OCI-LY3 (cell line): ENCODE results near the gene PTPRM.

Experiments
- H2AFZ ChIP-seq: fragments of 200-600, 300-600 bp; shearing (Covaris generic); 2 replicates; pipeline ENCODE4 v1.6.0; 2014; ENCODE audit warnings: antibody characterized with exemption, low read depth, low read length
- H3K27ac ChIP-seq: fragments of 200-600, 300-600 bp; sonication (generic); 2 replicates; pipeline ENCODE4 v1.5.1; 2014; ENCODE audit warnings: mild to moderate bottlenecking, low read length, moderate library complexity, mixed read lengths
- H3K27me3 ChIP-seq: fragments of 200-600, 300-600 bp; sonication (generic); 2 replicates; pipeline ENCODE4 v1.6.1; 2014; ENCODE audit warnings: low read depth, low read length, mixed read lengths
- H3K36me3 ChIP-seq: fragments of 200-600, 300-600 bp; sonication (generic); replicated peaks from 2 replicates; pipeline ENCODE3; 2014; ENCODE audit warnings: low read depth, low read length, mixed read lengths
- H3K4me1 ChIP-seq: fragments of 300-600, 200-600 bp; sonication (generic); 2 replicates; pipeline ENCODE4 v1.6.1; 2014; ENCODE audit warnings: low read length, mixed read lengths
- H3K4me2 ChIP-seq: fragments of 200-600, 300-600 bp; sonication (generic); 2 replicates; pipeline ENCODE4 v1.6.1; 2014; ENCODE audit warnings: low read length, mixed read lengths
- H3K4me3 ChIP-seq: fragments of 300-600, 200-600 bp; sonication (generic); 2 replicates; pipeline ENCODE4 v1.5.1; 2014; ENCODE audit warnings: antibody characterized with exemption, mild to moderate bottlenecking, low read length, moderate library complexity
- H3K79me2 ChIP-seq: fragments of 300-600, 200-600 bp; shearing (Covaris generic); 2 replicates; pipeline ENCODE4 v1.6.1; 2014; ENCODE audit warnings: mild to moderate bottlenecking, low read length, mixed read lengths
- H3K9ac ChIP-seq: fragments of 300-600, 200-600 bp; shearing (Covaris generic); 2 replicates; pipeline ENCODE4 v1.6.0; 2014; ENCODE audit warnings: mild to moderate bottlenecking, low read length, moderate library complexity
- H3K9me3 ChIP-seq: fragments of 200-600, 300-600 bp; shearing (Covaris generic); 2 replicates; pipeline ENCODE4 v1.6.1; 2014; ENCODE audit warnings: low read length, mixed read lengths; ENCODE audit not compliant: insufficient read depth
- H4K20me1 ChIP-seq: fragments of 200-600, 300-600 bp; sonication (generic); 2 replicates; pipeline ENCODE4 v1.6.1; 2016; ENCODE audit warnings: low read length, mixed read lengths; ENCODE audit not compliant: insufficient read depth
- EZH2phosphoT487 ChIP-seq: fragments of 200-600 bp; shearing (Covaris generic); IDR thresholded peaks from 2 replicates; pipeline ENCODE4 v1.6.1; 2018; ENCODE audit warnings: antibody characterized with exemption, mixed run types, low read depth
- TF ChIP-seq, protein P1 (sequence below): fragments of 200-600, 300-600 bp; sonication (generic); IDR thresholded peaks from 2 replicates; pipeline ENCODE4 v1.5.1; 2014; ENCODE audit warnings: antibody characterized with exemption, low read length, low read depth

The PTPRM gene

DNA sequence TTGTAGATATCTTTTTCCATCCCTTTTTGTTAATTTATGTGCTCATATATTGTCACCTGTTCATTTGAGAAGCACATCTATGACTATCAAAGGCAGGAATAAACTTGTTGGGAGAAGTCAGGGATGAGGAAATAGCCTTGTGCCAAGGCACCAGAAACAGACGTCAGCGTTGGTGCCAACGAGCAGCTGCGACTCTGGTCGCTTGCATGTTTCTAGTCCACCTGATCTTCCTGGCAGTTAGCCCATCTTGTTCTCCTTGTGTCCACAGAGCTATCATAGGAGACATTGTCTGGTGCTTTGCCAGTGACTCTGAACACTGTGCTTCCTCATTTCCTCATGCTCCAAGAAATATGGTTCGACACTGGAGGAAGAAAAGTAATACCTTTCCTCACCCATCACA is 374.4 kb downstream of the PTPRM start:
- Histone ChIP-seq H4K20me1 (no peaks in the 10 kb centered on the region), H3K4me1 (no peaks in the 10 kb centered on the region), H3K9me3 (no peaks in the 10 kb centered on the region), H3K27ac (no peak overlapping the region), H3K4me2 (no peak overlapping the region), H3K36me3 (no peaks in the 10 kb centered on the region), H3K27me3 (no peaks in the 10 kb centered on the region), H3K9ac (no peak overlapping the region), H2AFZ (no peak overlapping the region), H3K79me2 (no peaks in the 10 kb centered on the region), H3K4me3 (no peak overlapping the region)
- TF ChIP-seq, protein P1, sequence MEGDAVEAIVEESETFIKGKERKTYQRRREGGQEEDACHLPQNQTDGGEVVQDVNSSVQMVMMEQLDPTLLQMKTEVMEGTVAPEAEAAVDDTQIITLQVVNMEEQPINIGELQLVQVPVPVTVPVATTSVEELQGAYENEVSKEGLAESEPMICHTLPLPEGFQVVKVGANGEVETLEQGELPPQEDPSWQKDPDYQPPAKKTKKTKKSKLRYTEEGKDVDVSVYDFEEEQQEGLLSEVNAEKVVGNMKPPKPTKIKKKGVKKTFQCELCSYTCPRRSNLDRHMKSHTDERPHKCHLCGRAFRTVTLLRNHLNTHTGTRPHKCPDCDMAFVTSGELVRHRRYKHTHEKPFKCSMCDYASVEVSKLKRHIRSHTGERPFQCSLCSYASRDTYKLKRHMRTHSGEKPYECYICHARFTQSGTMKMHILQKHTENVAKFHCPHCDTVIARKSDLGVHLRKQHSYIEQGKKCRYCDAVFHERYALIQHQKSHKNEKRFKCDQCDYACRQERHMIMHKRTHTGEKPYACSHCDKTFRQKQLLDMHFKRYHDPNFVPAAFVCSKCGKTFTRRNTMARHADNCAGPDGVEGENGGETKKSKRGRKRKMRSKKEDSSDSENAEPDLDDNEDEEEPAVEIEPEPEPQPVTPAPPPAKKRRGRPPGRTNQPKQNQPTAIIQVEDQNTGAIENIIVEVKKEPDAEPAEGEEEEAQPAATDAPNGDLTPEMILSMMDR = no peak
- no peak for TF ChIP-seq EZH2phosphoT487

DNA sequence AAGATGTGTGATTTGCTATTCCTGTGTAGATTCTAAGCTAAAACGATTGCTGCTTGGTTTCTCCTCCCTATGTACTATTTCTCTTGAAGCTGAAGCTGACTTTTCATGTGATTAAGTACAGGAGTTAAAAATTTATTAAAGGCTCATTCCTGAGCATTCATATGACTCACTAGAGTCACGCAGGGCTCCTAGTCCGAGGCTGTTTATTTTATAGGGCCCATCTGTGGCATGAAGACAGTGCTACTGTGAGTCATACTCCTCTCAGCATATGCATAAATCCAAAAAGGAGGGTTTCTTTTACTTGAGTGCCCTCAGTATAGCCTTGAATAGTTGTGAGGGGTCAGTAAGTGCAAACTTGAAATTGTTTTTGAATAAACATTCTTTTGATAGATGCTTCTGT is 378.8 kb downstream of the PTPRM start:
- no peaks in the 10 kb centered on the region for H3K4me1 ChIP-seq
- no peak overlapping the region for H3K4me3 ChIP-seq
- no peak overlapping the region for H3K27ac ChIP-seq
- no peak overlapping the region for H2AFZ ChIP-seq
- no peaks in the 10 kb centered on the region for H4K20me1 ChIP-seq
- H3K9me3 ChIP-seq = no peaks in the 10 kb centered on the region
- TF ChIP-seq, protein P1 = no peak
- no peak for TF ChIP-seq EZH2phosphoT487
- no peaks in the 10 kb centered on the region for H3K36me3 ChIP-seq
- H3K9ac ChIP-seq = no peak overlapping the region
- no peak overlapping the region for H3K4me2 ChIP-seq
- no peaks in the 10 kb centered on the region for H3K27me3 ChIP-seq
- no peaks in the 10 kb centered on the region for H3K79me2 ChIP-seq

DNA sequence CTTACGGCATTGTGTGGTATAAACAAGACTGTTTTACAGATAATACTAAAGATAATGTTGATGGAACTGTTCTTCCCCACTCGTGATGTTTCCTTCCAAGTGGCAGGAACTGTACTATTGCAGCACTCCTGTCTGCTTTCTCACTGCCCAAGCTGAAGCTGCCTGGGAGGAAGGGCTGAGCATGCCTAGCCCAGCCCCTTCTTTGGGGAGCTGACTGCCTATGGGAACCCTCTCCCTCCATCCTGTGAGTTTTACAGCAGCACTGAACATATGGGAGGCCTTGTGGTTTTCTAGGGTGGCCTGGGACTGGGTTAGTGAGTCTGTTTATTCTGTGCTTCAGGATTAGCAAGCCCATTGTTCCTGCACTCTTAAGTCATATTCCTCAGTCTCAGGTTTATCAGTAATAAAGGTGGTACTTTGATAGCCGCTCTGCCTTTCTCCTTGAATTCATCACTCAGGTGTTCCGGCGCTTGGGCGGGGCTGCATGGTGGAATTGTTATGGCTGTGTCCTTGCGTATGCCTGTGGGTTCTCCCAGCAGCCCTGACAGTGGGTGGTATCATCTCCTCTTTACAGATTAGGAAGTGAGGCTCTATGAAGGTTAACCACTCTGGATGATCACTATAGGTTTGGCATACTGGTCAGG is 379.7 kb downstream of the PTPRM start:
- Histone ChIP-seq H3K27ac (no peak overlapping the region), H3K27me3 (no peaks in the 10 kb centered on the region), H3K4me3 (no peak overlapping the region), H3K9ac (no peak overlapping the region), H3K79me2 (no peaks in the 10 kb centered on the region), H3K9me3 (no peaks in the 10 kb centered on the region), H2AFZ (no peak overlapping the region), H3K4me2 (no peak overlapping the region), H3K4me1 (no peaks in the 10 kb centered on the region), H4K20me1 (no peaks in the 10 kb centered on the region), H3K36me3 (no peaks in the 10 kb centered on the region)
- no peak for TF ChIP-seq EZH2phosphoT487
- TF ChIP-seq, protein P1 = no peak

DNA sequence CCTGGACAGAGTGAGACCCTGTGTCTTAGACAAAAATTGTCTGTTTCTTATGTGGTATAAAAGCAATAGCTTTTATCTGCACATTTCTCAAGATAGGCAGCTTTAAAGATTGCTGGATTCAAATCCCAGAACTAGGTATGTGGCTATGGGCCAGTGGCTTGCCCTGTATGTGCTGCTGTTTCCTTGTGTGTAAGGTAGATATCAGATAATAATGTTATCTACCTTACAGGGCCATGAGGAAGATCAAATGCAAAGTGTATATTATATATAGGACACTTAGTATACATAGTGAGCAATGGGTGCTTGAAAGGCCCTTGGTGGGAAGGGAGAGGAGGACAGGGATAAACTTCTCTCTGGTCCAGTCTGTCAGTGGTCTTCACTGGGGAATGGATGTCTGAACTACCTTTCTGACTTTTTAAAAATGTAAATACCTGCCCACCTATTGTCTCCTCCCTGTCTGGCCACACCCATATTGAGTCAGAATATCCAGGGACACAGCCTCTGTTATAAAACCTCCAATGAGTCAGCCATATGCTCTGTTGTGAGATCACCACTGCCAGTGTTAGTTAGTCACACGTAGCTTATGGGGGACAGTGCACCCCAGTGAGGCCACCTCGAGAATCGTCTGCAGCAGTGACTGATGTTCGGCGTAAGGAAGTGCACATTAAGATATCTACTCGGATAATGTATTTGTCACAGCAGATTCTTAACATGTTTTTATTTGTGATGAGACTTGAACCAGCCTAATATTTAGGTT is 383.4 kb downstream of the PTPRM start:
- H2AFZ ChIP-seq = no peak overlapping the region
- H3K9me3 ChIP-seq = no peaks in the 10 kb centered on the region
- H3K79me2 ChIP-seq = no peaks in the 10 kb centered on the region
- no peak overlapping the region for H3K9ac ChIP-seq
- no peaks in the 10 kb centered on the region; the same call in 1 of the 2 replicates for H3K4me1 ChIP-seq
- H3K27me3 ChIP-seq = no peaks in the 10 kb centered on the region
- H3K4me2 ChIP-seq = no peak overlapping the region
- H3K27ac ChIP-seq = no peak overlapping the region
- no peak overlapping the region for H3K4me3 ChIP-seq
- no peaks in the 10 kb centered on the region for H4K20me1 ChIP-seq
- no peaks in the 10 kb centered on the region for H3K36me3 ChIP-seq
- no peak for TF ChIP-seq EZH2phosphoT487
- TF ChIP-seq, protein P1 = no peak
